Hematopoietic multipotent progenitor cell treated with erythropoietin and hydrocortisone succinate and interleukin-3 and kit ligand, for 17 days (in vitro differentiated cells): ENCODE measurements around the gene TRAK2.
"Not testable (repeated sequence)": the region's sequence is repeated elsewhere in the genome, so short reads cannot be mapped to it uniquely, and the experiment has no call there.

Experiments
- DNase-seq: peaks from one replicate; pipeline ENCODE4 v3.0.0-alpha.2; 2015; ENCODE audit warnings: low spot score

Gene TRAK2

DNA sequence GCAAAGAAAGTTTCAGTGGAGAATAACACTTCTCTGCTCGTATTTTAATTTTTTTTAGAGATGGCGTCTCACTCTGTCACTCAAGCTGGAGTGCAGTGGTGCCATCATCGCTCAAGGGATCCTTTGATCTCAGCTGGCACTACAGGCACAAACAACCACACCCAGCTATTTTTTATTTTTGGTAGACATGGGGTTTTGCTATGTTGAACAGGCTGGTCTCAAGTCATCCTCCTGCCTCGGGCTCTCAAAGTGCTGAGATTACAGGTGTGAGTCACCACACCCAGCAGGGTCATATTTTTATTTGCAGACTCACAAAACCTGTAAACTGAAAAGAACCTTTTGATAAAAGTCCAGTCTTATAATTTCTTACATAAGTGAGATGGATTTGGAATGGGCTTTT, 2.6 kb downstream of the TRAK2 start:
- peak; percentile 79 for DNase-seq

DNA sequence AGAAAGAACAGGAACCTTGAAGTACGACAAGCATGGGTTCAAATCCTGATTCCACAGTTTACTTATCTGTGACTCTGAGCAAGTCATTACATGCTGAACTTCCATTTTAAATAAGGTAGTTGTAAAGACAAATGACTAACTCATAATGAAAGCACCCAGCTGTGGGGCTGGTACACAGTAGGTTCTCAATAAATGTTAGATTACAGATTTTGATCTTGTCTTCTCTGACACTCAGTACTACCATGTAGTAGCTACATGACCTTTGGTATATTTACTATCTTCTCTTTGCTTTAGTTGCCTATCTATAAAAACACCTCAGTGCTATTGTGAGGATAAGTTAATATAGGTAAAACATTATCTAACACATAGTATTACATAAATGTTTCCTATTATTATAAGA, 3.2 kb downstream of the TRAK2 start:
- no peak for DNase-seq

DNA sequence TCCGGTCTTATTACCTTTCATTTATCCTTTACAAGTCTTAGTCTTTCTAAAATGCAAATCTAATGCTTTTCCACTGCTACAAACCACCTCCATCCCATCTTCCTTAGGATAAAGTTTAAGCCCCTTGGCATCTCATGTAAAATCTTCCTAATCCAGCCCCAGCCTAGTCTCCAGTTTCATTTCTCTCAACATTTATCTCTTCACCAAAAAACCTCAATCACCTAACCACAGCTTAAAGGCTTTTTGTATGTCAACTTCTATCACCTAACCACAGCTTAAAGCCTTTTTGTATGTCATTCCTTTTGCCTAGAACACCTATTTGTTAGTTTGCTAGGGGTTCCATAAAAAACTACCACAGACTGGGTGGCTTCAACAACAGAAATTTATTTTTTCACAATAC, 4.2 kb downstream of the TRAK2 start:
- DNase-seq: peak; percentile 67

DNA sequence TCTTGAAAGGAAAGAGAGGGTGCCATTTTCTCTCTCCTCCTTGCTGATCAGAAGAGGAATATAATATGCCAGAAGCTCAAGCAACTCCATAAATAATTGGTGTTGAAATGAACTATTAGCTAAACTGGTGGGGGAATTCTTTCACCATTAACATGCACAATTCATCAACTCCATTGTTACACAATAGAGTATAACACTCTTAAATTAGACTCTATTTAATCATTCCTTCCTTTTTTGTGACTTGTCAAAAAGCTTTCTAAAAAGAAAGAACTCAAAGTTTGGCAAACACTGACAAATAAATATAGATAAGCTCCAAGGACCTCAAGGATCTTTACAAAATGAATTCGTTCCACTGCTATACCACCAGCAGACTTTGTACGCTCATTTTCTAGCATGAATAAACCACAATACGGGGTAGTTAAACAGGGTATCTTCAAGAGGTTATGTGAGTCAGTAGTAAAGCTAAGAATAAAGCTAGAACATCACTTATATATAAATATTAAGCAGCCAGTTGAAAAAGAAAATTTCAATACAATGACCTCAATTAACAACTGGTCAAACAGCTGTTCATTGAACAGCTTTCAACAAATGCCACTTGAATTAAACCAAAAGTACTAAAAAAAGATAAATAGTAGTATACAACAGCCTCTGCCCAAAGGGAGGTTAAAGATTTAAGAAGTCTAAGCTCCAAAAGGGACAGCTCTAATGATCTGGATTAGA, 6.4 kb downstream of the TRAK2 start:
- DNase-seq: peak; percentile 53

DNA sequence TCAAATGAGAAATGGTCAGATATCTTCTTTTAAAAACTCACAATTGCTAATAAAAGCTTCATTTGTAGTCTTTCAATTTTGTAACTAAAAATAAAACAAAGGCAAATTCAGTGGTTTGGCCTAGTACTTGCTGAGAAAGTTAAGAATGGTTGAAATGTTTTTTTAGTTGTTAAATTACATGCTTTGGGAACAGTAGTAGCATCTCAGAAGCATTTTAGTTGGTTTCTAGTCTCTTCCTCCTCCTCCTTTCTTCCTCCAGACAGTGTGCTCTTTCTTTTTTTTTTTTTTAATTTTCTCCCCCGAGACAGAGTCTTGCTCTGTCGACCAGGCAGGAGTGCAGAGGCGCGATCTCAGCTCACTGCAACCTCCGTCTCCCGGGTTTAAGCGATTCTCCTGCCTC, 9.8 kb downstream of the TRAK2 start:
- DNase-seq: no peak

DNA sequence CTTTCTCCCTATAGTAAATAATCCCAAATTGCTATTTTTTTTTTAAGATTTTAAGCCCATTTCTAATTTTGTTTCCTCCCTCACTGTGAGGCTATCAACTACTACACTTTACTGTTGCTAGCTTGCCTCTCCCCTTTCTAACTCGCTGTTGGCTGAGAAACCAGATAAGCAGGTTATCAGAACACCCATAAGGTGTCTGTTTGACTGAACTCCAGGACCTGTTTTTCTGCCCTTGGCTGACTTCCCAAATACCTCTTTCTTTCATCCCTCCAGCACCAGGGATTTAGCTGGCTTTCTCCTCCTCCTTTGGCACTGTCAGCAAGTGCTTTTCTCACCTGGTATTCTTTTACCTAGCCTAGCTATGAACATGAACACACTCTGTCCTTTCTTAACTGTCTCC, 11.1 kb downstream of the TRAK2 start:
- peak; percentile 95 for DNase-seq

DNA sequence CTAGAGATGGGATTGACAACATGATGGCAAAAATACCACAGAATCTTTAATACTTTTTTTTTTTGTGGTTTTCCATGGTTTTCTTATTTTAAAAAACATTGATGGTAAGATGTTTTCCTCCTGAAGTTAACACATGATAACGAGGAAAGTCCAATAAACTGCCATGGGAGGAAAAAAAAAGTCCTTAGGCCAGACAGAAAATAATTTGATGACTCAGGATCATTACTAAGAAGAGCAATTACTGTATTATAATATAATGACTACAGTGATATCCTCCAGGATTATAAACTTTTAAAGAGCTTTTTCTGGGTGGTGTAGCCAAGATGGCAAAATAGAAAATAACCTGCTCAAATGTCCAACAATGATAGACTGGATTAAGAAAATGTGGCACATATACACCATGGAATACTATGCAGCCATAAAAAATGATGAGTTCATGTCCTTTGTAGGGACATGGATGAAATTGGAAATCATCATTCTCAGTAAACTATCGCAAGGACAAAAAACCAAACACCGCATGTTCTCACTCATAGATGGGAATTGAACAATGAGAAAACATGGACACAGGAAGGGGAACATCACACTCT, 11.8 kb downstream of the TRAK2 start:
- DNase-seq: not testable (repeated sequence)

DNA sequence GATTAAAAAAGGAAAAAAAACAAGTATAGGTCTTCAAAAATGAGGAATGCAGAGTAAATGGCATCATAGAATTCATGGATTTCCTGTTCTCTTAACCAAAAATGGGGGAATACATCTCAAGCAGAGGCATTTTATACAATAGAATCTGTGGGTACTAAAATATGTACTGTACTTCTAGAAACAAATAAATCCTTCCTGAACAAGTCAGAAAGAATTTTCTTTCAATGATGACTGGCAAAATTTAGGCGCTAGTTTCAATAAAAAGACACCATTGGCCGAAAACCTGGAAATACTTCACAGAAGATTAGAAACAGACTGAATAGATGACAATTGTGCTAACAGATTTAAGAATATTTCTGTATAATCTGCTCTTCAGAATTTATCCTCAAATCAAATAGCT, 15.1 kb downstream of the TRAK2 start:
- peak; percentile 41 for DNase-seq

DNA sequence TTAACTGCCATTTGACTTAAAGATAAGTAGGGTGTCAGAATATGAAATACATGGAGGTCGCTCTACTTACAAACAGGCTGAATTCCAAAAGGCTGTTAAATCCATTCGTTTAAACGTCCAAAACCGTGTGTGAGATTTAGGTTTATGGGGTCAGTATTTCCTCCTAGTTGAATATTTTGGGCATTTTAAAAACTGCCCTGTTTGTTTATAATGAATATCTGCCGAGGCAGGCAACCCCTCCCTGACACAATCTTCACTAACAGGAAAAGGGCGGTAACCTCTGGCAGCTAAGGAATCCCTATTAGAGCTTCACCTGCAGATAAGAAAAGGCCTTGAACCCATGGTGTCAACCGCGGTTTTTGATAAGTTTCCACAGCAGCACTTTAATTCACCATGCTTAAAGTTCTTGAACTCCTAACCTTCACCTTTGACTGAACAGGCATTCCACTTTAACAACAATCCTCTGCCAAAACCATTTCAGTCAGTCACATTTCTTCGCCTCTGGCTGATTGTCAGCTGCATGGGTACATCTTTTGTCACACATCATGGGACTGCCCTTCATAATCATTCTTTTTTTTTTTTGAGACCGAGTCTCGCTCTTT, 17.8 kb downstream of the TRAK2 start:
- peak; percentile 89 for DNase-seq

DNA sequence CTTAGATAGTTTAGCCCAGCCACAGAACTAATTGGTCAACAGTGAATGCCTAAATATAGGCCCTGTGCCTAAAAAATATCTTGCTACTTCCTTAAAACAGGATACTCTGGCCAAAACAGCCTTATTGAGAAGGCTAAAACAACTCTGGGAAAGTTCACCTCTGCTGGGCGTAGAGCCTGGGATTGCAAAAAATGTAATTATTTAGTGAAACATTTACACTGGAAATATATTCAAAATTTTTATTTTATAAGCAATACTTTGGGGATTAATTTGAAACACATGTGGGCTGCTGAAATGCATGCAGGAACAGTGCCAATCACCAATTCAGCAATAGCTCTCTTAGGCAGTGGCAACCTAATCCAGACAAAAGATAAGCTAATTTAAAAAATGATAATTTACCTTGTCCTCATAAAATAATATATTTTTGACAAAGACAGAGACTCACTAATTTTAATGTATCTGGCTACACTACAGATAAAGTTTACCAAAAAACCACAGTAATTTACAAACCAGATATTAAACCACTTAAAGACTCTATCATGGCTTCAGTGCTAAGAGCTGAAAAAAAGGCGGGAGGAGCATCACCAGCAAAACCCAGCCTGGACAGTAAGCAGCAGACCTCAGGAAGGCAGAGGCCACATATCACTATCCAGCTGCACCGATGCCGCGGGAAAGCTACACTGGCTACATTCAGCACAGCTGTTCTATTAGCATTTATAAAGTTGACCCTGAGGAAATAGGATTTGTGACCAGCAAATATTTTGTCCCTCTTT, 18.5 kb downstream of the TRAK2 start:
- no peak for DNase-seq

DNA sequence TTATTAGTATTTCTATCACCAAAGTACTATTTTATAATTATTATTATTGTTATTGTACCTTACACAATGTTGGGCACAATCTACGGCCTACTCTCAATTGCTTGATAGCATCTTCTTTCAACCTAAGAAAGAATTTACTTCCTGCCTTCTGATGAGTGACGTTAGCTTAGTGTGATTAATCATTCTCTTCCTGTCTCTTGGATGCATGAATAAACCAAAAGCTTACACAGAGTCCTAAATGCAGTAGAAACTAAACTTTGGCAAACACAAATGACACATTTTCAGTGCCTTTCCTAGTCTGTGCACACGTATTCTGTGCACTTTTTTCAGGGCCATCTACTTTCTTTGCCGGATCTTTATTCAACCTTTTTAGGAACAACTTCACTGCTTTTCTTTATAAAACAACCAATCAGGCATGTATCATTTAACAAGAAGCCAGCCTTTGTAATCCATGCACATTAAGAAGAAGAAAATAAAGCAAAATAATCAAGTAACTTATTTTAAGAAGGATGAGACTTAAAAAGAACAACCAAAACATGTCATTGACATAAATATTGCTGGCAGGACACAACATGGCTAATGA, 19.1 kb downstream of the TRAK2 start:
- DNase-seq: peak; percentile 72

DNA sequence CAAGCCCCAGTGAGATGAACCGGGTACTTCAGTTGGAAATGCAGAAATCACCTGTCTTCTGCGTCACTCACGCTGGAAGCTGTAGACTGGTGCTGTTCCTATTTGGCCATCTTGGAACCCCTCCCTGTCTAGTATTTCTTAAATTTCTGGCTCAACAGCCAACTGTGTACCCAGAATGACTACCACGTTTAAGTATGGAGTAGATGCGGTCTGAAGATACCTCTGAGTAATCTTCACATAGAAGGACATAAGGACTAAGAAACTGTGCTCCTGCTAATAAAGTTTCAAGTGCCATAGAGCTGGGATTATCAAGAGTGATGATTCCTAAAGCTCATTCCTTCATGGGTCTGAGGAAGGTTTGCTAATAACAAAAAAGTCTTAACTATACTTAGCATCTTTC, 20.4 kb downstream of the TRAK2 start:
- DNase-seq: no peak

DNA sequence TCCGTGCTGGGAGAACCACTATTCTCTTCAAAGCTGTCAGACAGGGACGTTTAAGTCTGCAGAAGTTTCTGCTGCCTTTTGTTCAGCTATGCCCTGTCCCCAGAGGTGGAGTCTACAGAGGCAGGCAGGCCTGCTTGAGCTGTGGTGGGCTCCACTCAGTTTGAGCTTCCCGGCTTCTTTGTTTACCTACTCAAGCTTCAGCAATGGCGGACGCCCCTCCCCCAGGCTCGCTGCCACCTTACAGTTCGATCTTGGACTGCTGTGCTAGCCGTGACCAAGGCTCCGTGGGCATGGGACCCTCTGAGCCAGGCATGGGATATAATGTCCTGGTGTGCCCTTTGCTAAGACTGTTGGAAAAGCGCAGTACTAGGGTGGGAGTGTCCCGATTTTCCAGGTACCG, 20.9 kb downstream of the TRAK2 start:
- DNase-seq: not testable (repeated sequence)

DNA sequence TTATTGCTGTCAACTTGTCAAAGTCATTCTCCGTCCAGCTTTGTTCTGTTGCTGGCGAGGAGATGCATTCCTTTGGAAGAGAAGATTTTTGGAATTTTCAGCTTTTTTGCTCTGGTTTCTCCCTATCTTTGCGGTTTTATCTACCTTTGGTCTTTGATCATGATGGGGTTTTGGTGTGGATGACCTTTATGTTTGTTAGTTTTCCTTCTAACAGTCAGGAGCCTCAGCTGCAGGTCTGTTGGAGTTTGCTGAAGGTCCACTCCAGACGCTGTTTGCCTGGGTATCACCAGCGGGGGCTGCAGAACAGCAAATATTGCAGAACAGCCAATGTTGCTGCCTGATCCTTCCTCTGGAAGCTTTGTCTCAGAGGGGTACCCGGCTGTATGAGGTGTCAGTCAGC, 21.4 kb downstream of the TRAK2 start:
- DNase-seq: not testable (repeated sequence)

DNA sequence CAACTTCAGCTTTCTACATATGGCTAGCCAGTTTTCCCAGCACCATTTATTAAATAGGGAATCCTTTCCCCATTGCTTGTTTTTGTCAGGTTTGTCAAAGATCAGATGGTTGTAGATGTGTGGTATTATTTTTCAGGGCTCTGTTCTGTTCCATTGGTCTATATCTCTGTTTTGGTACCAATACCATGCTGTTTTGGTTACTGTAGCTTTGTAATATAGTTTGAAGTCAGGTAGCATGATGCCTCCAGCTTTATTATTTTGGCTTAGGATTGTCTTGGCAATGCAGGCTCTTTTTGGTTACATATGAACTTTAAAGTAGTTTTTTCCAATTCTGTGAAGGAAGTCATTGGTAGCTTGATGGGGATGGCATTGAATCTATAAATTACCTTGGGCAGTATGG, 22.9 kb downstream of the TRAK2 start:
- not testable (repeated sequence) for DNase-seq

DNA sequence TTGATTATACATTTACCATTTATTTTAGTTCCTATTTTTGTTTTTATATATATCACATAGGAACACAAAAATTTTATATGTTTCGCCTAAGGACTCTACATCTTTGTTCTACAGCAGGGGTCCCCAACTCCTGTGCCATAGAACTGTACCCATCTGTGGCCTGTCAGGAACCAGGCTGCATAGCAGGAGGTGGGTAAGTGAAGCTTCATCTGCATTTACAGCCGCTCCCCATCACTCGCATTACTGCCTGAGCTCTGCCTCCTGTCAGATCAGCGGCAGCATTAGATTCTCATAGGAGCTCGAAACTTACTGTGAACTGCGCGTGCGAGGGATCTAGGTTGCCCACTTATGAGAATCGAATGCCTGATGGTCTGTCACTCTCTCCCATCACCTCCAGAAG, 25.3 kb downstream of the TRAK2 start:
- DNase-seq: no peak

DNA sequence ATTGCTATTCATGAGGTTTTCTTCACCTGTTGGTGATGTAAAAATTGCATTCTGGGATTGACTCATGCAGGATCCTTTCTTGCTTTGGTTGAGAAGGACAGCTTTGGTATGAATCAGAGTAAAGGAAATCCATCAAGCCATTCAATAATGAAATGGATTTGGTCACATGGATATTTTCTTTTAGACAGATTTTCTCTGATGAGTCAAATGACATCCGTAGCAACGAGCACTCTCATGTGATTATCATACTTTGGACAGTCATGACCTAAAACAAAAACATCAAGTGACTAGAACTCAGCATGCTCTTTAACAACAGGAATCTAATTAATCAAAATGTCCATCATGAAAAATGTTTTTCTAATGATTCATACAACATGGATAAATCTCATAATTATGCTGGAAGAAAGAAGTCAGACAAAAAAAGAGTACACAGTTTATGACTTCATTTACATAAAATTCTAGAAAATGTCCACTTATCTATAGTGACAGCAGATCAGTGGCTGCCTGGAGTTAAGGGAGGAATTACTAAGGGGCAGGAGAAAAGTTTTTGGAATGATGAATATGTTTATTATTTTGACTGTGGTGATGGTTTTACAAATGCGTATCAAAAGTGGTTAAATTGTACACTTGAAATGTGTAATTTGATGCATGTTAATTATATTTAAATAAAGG, 30.7 kb downstream of the TRAK2 start:
- DNase-seq: peak; percentile 62

DNA sequence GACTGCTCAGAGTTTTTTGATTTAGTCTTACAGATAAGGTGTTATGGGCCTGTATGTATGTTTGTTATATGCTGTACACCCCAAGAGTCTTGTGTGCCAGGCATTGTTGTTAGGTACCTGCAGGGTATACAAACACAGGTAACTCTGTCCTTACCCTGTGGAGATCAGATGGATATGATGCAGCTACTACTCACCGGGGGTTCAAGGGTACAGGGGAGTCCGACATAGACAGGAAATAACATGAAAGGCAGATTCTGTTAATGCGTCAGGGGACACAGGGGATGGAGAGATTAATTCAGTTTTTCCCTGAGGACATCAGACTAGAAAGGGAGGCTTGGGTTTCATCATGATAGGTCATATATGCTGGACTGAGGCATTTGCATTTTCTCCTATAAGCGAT, 31.3 kb downstream of the TRAK2 start:
- DNase-seq: peak; percentile 28

DNA sequence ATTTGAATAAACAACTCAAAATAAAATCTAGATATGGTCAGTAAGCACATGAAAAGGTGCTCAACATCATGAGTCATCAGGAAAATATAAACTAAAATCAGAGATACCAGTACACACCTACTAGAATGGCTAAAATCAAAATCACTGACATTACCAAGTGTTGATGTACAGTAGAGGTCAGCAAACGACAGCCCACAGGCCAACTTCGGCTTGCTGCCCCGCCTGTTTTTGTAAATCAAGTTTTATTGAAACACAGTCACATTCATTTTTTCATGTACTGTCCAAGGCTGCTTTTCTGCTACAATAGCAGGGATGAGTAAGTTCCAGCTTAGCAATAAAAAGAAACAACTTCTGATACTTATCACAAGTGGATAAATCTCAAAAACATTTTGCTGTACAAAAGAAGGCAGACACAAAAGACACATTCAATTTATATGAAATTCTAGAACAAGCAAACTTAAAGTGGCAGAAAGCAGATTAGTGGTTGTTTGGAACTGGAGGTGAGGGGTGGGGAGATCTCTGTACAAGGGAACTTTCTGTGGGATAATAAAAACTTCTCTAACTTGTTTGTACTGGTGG, 32.1 kb downstream of the TRAK2 start:
- peak; percentile 75 for DNase-seq

DNA sequence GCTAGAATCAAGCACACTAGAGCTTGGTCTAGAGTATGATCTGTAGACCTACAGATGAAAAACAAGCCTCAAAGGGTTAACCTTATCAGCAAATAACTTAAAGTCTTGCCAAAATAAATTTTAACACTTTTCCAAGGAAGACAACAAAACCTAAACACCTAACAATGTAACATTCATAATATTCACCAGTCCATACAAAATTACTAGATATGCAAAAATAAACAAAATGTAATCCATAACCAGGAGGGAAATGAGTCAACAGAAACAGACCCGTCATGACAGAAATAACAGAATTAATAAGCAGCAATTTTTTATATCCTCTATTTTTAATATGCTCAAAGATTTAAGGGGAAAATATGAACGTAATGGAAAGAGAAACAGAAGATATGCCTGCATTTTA, 36.1 kb downstream of the TRAK2 start:
- DNase-seq: no peak
